HUES6 (cell line): Measurements from ENCODE around the gene COL4A2.

Source experiments
- H3K27ac ChIP-seq: 2 replicates; pipeline ENCODE4 v1.7.0; 2013; ENCODE audit warnings: low read depth, mild to moderate bottlenecking, low read length, inconsistent platforms
- H3K27me3 ChIP-seq: 2 replicates; pipeline ENCODE4 v1.6.1; 2013; ENCODE audit warnings: low read length; ENCODE audit not compliant: control insufficient read depth, insufficient read depth
- H3K36me3 ChIP-seq: 2 replicates; pipeline ENCODE4 v1.6.1; 2013; ENCODE audit warnings: low read length; ENCODE audit not compliant: control insufficient read depth, insufficient read depth
- H3K4me1 ChIP-seq: 2 replicates; pipeline ENCODE4 v1.6.1; 2013; ENCODE audit warnings: low read length; ENCODE audit not compliant: control insufficient read depth, insufficient read depth
- H3K4me3 ChIP-seq: 2 replicates; pipeline ENCODE4 v1.5.1; 2013; ENCODE audit warnings: low read depth, low read length
- H3K9ac ChIP-seq: one replicate; pipeline ENCODE4 v1.6.1; 2013; ENCODE audit warnings: mild to moderate bottlenecking, low read length
- H3K9me3 ChIP-seq: 2 replicates; pipeline ENCODE4 v1.6.1; 2013; ENCODE audit warnings: low read depth, low read length; ENCODE audit not compliant: control insufficient read depth, insufficient read depth

COL4A2 gene

DNA sequence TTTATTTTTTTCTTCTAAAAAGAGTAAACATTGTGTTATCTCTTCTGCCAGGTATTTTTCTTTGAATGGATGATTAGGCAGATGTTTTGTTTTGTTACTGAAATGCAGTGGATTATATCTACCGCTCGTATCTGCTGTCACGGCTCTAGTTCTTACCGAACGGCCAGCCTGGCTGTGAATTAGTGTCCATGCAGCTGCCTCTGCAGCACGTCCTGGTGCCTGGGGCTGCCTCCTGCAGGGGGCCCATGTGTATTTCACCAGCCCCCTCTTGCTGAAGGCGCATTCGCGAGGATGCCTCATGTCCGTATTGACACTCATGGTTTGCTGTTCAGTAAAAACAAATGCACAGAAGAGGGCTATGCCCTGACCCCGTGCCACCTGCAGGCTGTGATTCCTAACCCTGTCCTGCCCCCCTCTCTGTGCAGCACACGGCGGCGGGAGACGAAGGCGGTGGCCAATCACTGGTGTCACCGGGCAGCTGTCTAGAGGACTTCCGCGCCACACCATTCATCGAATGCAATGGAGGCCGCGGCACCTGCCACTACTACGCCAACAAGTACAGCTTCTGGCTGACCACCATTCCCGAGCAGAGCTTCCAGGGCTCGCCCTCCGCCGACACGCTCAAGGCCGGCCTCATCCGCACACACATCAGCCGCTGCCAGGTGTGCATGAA is 204.6 kb downstream of the COL4A2 start:
- Histone ChIP-seq H3K9ac (no peak overlapping the region), H3K9me3 (no peaks in the 10 kb centered on the region), H3K4me1 (peaks cover 16% of the 10 kb centered on the region; the same call in 1 of the 2 replicates), H3K27ac (no peak overlapping the region), H3K27me3 (no peaks in the 10 kb centered on the region), H3K36me3 (peaks cover 73% of the 10 kb centered on the region), H3K4me3 (no peak overlapping the region)

DNA sequence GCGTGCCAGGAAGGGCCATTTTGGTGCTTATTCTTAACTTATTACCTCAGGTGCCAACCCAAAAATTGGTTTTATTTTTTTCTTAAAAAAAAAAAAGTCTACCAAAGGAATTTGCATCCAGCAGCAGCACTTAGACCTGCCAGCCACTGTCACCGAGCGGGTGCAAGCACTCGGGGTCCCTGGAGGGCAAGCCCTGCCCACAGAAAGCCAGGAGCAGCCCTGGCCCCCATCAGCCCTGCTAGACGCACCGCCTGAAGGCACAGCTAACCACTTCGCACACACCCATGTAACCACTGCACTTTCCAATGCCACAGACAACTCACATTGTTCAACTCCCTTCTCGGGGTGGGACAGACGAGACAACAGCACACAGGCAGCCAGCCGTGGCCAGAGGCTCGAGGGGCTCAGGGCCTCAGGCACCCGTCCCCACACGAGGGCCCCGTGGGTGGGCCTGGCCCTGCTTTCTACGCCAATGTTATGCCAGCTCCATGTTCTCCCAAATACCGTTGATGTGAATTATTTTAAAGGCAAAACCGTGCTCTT is 205.2 kb downstream of the COL4A2 start:
- Histone ChIP-seq H3K4me3 (no peak overlapping the region), H3K27ac (no peak overlapping the region), H3K4me1 (peaks cover 16% of the 10 kb centered on the region; the same call in 1 of the 2 replicates), H3K36me3 (peaks cover 67% of the 10 kb centered on the region), H3K9ac (no peak overlapping the region), H3K9me3 (no peaks in the 10 kb centered on the region), H3K27me3 (no peaks in the 10 kb centered on the region)

DNA sequence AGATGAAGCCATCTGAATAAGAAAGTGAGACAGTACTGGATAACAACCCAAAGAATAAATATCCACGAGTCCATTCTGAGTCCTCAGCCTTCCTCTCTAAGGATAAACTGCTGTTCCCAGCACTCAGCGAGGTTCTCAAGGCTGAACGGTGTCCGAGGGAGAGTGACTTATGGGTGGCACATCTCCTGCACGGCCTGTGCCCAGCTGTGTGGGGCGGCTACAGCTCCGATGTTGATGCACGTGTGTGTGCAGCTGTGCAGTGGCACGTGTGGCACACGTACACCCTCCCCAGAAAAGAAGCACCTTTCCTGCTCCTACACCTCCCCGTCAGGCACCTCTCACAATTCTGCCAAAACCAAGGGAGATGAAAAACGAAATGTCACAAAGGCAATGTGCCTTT is 209.4 kb downstream of the COL4A2 start:
- no peaks in the 10 kb centered on the region for H3K9me3 ChIP-seq
- no peaks in the 10 kb centered on the region for H3K27me3 ChIP-seq
- H3K4me3 ChIP-seq: no peak overlapping the region
- H3K9ac ChIP-seq: no peak overlapping the region
- H3K36me3 ChIP-seq: peaks cover 56% of the 10 kb centered on the region
- peaks cover 10% of the 10 kb centered on the region; the same call in 1 of the 2 replicates for H3K4me1 ChIP-seq
- H3K27ac ChIP-seq: no peak overlapping the region

DNA sequence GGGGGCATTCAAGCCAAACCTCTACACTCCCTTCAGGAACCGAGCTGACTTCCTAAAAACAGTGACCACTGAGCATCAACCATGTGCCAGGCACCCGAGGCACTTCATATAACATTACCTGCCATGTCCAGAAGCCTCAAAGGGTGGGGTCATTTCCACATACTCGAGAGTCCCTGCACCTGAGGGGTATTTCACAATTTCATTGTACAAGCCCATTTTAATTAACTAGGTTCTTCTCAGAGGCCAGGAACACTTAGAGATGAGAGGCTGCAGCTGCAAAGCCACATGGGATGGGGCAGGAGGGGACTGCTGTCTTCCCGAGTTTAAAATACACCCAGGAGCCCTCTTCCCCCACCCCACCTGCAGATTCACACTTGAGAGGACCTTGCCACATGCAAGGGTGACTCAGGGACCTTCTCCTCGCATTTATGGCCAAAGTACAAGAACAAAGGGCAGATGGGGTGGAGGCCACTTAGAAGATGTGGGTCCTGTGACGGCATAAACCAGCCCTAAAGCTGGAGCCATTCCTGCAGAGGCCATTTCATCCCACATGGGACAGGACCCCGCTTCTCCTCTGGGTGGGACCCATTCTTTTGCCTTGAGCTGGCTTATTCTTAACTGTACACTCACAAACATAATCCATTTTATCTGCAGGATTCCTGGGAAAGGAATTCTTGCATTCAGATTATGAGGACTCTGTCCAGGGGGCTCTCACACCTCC is 210.6 kb downstream of the COL4A2 start:
- peaks cover 44% of the 10 kb centered on the region for H3K36me3 ChIP-seq
- H3K4me1 ChIP-seq: peaks cover 10% of the 10 kb centered on the region; the same call in 1 of the 2 replicates
- H3K9ac ChIP-seq: no peak overlapping the region
- no peak overlapping the region for H3K4me3 ChIP-seq
- H3K27me3 ChIP-seq: no peaks in the 10 kb centered on the region
- no peaks in the 10 kb centered on the region for H3K9me3 ChIP-seq
- H3K27ac ChIP-seq: no peak overlapping the region

DNA sequence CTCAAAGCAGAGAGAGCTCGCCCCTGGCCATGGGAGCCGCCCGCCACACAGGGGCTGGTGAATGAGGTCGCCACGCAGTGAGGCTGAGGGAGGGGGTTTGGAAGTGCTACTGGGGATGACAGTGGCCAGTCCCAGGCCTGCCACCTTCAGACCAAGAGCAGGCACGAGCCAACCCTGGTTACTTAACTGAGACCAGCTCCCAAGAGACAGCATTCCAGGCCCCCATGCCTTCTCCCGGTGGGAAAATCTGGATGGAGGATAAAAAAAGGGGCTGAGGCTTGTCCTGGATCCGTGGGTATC is 211.1 kb downstream of the COL4A2 start:
- H3K27ac ChIP-seq: no peak overlapping the region
- peaks cover 10% of the 10 kb centered on the region; the same call in 1 of the 2 replicates for H3K4me1 ChIP-seq
- no peaks in the 10 kb centered on the region for H3K27me3 ChIP-seq
- H3K36me3 ChIP-seq: peaks cover 43% of the 10 kb centered on the region
- no peak overlapping the region for H3K4me3 ChIP-seq
- H3K9ac ChIP-seq: no peak overlapping the region
- no peaks in the 10 kb centered on the region for H3K9me3 ChIP-seq

DNA sequence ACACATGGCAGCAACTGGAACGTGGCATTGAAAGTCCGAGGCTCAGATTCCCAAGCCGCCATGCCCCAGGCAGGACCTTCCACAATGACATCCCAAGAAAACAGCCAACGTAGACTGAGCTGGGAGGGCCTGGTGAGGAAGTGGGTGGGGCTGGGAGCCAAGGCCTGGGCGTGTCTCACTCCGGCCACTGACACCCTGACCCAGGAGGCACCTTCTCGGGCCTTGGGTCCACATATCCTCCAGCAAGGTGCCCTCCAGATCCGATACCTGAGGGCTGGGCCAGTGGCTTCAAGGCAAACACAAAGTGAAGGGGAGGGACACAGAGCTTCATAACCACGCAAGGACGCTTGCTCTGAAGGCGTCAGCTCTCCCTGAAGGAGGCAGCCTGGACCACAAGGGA is 211.5 kb downstream of the COL4A2 start:
- Histone ChIP-seq H3K9me3 (no peaks in the 10 kb centered on the region), H3K4me3 (no peak overlapping the region), H3K27me3 (no peaks in the 10 kb centered on the region), H3K4me1 (peaks cover 10% of the 10 kb centered on the region; the same call in 1 of the 2 replicates), H3K9ac (no peak overlapping the region), H3K27ac (no peak overlapping the region), H3K36me3 (peaks cover 47% of the 10 kb centered on the region)

DNA sequence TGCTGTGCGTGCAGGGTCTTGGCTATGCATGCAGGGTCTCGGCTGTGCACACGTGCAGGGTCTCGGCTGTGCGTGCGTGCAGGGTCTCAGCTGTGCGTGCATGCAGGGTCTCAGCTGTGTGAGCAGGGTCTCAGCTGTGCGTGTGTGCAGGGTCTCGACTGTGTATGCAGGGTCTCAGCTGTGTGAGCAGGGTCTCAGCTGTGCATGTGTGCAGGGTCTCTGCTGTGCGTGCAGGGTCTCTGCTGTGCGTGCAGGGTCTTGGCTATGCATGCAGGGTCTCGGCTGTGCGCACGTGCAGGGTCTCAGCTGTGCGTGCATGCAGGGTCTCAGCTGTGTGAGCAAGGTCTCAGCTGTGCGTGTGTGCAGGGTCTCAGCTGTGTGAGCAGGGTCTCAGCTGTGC is 212.0 kb downstream of the COL4A2 start:
- Histone ChIP-seq H3K4me3 (no peak overlapping the region), H3K4me1 (peaks cover 10% of the 10 kb centered on the region; the same call in 1 of the 2 replicates), H3K36me3 (peaks cover 46% of the 10 kb centered on the region), H3K9me3 (no peaks in the 10 kb centered on the region), H3K27me3 (no peaks in the 10 kb centered on the region), H3K27ac (no peak overlapping the region), H3K9ac (no peak overlapping the region)

DNA sequence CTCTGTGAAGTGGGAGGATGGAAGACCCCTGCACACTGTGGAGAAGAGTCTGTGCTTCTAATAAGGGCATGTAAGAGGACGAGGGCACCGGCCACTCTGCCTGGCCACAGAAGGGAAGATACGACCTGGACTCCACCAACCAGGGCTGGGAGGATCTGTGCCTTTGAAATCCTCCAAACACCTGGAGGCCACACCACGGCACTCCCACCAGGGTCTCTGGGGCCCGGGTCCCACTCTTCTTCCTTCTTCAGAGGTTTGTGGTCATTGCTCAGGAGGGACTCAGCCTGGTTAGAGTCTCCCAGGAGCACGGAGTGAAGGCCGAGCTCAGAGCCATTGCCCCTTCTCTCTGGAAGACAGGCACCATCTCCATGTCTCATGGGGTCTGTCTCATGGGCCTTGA is 212.4 kb downstream of the COL4A2 start:
- no peaks in the 10 kb centered on the region for H3K27me3 ChIP-seq
- H3K9me3 ChIP-seq: no peaks in the 10 kb centered on the region
- H3K36me3 ChIP-seq: peaks cover 42% of the 10 kb centered on the region
- no peak overlapping the region for H3K9ac ChIP-seq
- H3K4me1 ChIP-seq: peaks cover 11% of the 10 kb centered on the region; the same call in 1 of the 2 replicates
- H3K27ac ChIP-seq: no peak overlapping the region
- no peak overlapping the region for H3K4me3 ChIP-seq

DNA sequence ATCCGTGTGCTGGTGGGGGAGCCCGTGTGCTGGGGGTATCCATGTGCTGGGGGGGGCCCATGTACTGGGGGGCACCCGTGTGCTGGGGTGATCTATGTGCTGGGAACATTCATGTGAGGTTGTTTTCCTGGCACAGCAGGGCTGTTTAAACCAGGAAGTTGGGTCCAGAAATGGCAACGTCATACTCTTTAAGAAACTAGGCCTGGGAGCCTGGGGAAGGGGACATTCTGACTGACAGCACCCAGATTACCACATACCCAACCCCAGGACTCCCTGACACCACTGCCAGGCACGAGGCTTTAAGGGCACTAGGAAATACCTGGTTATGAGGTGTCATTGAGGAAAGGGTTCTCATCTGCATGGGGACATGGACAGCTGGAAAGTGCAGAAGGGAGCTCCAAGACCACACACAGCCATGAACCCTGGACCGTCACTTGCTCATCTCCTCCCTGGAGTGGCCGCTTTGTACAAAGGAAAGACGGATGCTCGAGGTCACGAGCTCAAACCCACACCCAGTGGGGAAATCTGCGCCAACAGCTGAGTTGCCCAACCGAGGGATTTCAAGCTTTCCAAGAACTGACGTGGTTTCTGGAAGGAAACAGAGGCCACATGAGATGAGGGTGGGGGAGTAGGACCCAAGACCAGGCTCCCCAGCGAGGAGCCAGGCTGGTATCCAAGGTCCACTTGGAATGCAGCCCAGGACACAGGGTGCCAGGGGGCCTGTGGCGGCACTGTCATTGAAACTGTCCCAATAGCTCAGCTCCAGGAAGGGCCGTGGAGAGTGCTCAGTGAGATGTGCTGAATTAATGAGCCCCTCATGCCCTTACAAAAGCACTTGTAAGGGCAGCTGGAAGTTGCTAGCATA is 213.6 kb downstream of the COL4A2 start:
- H3K4me3 ChIP-seq: no peak overlapping the region
- H3K27ac ChIP-seq: no peak overlapping the region
- H3K9ac ChIP-seq: no peak overlapping the region
- H3K36me3 ChIP-seq: peaks cover 35% of the 10 kb centered on the region
- no peaks in the 10 kb centered on the region for H3K27me3 ChIP-seq
- no peaks in the 10 kb centered on the region for H3K9me3 ChIP-seq
- peaks cover 9% of the 10 kb centered on the region; the same call in 1 of the 2 replicates for H3K4me1 ChIP-seq

DNA sequence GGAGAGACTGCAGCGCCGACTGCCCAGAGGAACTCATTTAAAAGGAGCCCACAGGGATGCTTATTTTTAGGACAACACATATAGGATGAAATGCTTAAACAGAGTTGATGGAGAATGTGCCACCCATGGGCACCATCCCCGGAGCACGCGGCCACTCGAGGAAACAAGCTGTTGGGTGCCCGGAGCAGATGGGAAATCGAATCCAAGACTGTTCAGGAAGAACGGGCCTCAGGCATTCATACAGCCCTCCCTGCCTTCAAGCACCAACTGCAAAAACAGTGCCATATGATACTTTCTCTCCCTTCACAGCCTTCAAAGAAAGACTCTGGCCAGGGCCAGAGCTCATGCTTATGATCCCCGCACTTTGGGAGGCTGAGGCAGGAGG is 214.2 kb downstream of the COL4A2 start:
- H3K27me3 ChIP-seq: no peaks in the 10 kb centered on the region
- H3K36me3 ChIP-seq: peaks cover 35% of the 10 kb centered on the region
- H3K4me3 ChIP-seq: no peak overlapping the region
- H3K9me3 ChIP-seq: no peaks in the 10 kb centered on the region
- no peak overlapping the region for H3K27ac ChIP-seq
- no peak overlapping the region for H3K9ac ChIP-seq
- peaks cover 11% of the 10 kb centered on the region; the same call in 1 of the 2 replicates for H3K4me1 ChIP-seq
